Progenitor cell of endocrine pancreas (in vitro differentiated cells): ENCODE measurements around the gene DLGAP5. TPM values are rescaled to one million over a fixed set of nuclear protein-coding genes. Genes with fewer than 3 reads are reported as not detected.

ENCODE experiments used
- DNase-seq: peaks from one replicate; pipeline ENCODE4 v3.0.0; 2021; ENCODE audit warnings: low spot score; ENCODE audit not compliant: unreplicated experiment
- H3K27ac Mint-ChIP-seq: 2 replicates; pipeline ENCODE4 v1.8.0; 2021; ENCODE audit warnings: mild to moderate bottlenecking, moderate library complexity, mixed read lengths
- H3K27me3 Mint-ChIP-seq: 2 replicates; pipeline ENCODE4 v1.8.0; 2021; ENCODE audit warnings: mixed read lengths
- H3K36me3 Mint-ChIP-seq: 2 replicates; pipeline ENCODE4 v1.8.0; 2022; ENCODE audit warnings: mixed read lengths; ENCODE audit not compliant: insufficient read depth
- H3K4me1 Mint-ChIP-seq: 2 replicates; pipeline ENCODE4 v1.8.0; 2021; ENCODE audit warnings: low read depth, mixed read lengths
- H3K4me3 Mint-ChIP-seq: 2 replicates; pipeline ENCODE4 v1.8.0; 2021; ENCODE audit warnings: low read depth, mild to moderate bottlenecking, moderate library complexity, mixed read lengths
- H3K9me3 Mint-ChIP-seq: 2 replicates; pipeline ENCODE4 v1.8.0; 2021; ENCODE audit warnings: low read depth, mixed read lengths
- total RNA-seq: library from RNA; stranded (reverse); gene quantifications from 2 replicates; pipeline ENCODE4 v1.2.1, GENCODE V29; 2021
- TF ChIP-seq, protein P1 (sequence below): fragments of 200-600 bp; sonication (generic); IDR thresholded peaks from one replicate; pipeline ENCODE4 v1.5.0; 2021; ENCODE audit warnings: antibody characterized with exemption, mild to moderate bottlenecking; ENCODE audit not compliant: unreplicated experiment

The DLGAP5 gene
- total RNA-seq, 1 donor from 2014 or later, result 31.2 TPM

DNA sequence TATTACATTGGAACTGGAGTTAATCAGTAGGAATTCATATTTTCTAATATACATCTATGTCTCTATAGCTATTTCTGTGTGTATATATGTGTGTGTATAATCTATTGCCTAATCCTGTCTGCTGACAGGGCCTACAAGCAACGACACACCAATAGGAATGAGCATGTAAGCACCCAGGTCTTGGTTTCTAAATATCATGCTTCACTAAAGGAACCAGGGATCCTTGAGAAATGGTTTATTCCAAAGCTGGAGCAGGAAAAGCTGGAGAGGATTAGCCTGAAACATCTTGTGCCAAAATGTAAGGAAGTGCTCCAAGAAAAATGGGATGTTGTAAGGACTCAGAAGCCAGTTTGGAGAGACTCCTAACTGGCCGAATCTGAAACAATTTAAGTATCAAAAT, 91.6 kb downstream of the DLGAP5 start:
- Mint-ChIP-seq H3K4me3 (no peak overlapping the region), H3K36me3 (no peaks in the 10 kb centered on the region), H3K27me3 (no peaks in the 10 kb centered on the region), H3K4me1 (peaks cover 26% of the 10 kb centered on the region), H3K9me3 (peaks cover 4% of the 10 kb centered on the region), H3K27ac (no peak overlapping the region)
- DNase-seq, result no peak
- TF ChIP-seq, protein P1, sequence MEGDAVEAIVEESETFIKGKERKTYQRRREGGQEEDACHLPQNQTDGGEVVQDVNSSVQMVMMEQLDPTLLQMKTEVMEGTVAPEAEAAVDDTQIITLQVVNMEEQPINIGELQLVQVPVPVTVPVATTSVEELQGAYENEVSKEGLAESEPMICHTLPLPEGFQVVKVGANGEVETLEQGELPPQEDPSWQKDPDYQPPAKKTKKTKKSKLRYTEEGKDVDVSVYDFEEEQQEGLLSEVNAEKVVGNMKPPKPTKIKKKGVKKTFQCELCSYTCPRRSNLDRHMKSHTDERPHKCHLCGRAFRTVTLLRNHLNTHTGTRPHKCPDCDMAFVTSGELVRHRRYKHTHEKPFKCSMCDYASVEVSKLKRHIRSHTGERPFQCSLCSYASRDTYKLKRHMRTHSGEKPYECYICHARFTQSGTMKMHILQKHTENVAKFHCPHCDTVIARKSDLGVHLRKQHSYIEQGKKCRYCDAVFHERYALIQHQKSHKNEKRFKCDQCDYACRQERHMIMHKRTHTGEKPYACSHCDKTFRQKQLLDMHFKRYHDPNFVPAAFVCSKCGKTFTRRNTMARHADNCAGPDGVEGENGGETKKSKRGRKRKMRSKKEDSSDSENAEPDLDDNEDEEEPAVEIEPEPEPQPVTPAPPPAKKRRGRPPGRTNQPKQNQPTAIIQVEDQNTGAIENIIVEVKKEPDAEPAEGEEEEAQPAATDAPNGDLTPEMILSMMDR, result no peak

DNA sequence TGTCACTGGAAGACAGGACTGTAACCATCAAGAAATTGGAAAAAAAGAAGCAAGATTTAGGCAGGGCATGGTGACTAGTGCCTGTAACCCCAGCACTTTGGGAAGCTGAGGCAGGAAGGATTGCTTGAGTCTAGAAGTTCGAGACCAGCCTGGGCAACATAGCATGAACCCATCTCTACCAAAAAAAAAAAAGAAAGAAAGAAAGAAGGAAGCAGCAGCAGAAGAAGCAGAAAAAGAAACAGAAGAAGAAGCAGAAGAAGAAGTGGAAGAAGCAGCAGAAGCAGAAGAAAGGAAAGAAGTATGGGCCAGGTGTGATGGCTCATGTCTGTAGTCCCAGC, 92.9 kb downstream of the DLGAP5 start:
- H3K27ac Mint-ChIP-seq, result no peak overlapping the region
- H3K27me3 Mint-ChIP-seq, result no peaks in the 10 kb centered on the region
- no peak overlapping the region for H3K4me3 Mint-ChIP-seq
- no peaks in the 10 kb centered on the region for H3K9me3 Mint-ChIP-seq
- no peak for DNase-seq
- no peaks in the 10 kb centered on the region for H3K36me3 Mint-ChIP-seq
- H3K4me1 Mint-ChIP-seq, result peaks cover 17% of the 10 kb centered on the region
- TF ChIP-seq, protein P1, result no peak

Other genes starting within 250 kb of the DLGAP5 start
- 30.9 and 31.4 TPM in 2 replicates for gene WDHD1, start 164.5 kb downstream of the DLGAP5 start, total RNA-seq
- 23.7 and 25.0 TPM in 2 replicates for gene SOCS4, start 164.3 kb downstream of the DLGAP5 start, total RNA-seq
- 139 and 140 TPM in 2 replicates for gene MAPK1IP1L, start 139.9 kb downstream of the DLGAP5 start, total RNA-seq
- 27.0 and 49.3 TPM in 2 replicates for gene LGALS3, start 62.3 kb downstream of the DLGAP5 start, total RNA-seq
- gene FBXO34, start 79.8 kb upstream of the DLGAP5 start, total RNA-seq, result 32.1 and 32.4 TPM in 2 replicates
- gene ATG14, start 220.2 kb upstream of the DLGAP5 start, total RNA-seq, result 14.9 and 15.0 TPM in 2 replicates
- not detected in 2 replicates for gene TBPL2, start 249.0 kb upstream of the DLGAP5 start, total RNA-seq